HL-60 (cell line): Measurements from ENCODE around the gene ADM2.

Experiments
- POLR2AphosphoS5 ChIP-seq: IDR thresholded peaks from 2 replicates; pipeline ENCODE4 v1.6.1; 2012; ENCODE audit warnings: low read depth
- TF ChIP-seq, protein P1 (sequence below): IDR thresholded peaks from one replicate; pipeline ENCODE4 v1.5.1; 2011; ENCODE audit warnings: low read length, control low read depth, inconsistent platforms; ENCODE audit not compliant: insufficient read depth
- TF ChIP-seq, protein P2 (sequence below): IDR thresholded peaks from 2 replicates; pipeline ENCODE4 v1.6.1; 2012; ENCODE audit warnings: low read depth; ENCODE audit not compliant: insufficient replicate concordance

DNA sequence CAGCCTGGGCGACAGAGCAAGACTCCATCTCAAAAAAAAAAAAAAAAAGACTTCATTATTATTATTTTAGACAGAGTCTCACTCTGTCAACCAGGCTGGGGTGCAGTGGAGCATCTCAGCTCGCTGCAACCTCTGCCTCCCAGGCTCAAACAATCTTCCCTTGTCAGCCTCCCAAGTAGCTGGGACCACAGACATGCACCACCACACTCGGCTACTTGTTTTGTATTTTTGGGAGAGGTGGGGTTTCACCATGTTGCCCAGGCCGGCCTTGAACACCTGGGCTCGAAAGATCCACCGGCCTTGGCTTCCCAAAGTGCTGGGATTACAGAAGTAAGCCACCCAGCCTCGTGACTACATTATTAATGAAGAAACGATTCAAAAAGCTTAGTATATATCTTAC, 53.8 kb downstream of the ADM2 start:
- TF ChIP-seq, protein P1, sequence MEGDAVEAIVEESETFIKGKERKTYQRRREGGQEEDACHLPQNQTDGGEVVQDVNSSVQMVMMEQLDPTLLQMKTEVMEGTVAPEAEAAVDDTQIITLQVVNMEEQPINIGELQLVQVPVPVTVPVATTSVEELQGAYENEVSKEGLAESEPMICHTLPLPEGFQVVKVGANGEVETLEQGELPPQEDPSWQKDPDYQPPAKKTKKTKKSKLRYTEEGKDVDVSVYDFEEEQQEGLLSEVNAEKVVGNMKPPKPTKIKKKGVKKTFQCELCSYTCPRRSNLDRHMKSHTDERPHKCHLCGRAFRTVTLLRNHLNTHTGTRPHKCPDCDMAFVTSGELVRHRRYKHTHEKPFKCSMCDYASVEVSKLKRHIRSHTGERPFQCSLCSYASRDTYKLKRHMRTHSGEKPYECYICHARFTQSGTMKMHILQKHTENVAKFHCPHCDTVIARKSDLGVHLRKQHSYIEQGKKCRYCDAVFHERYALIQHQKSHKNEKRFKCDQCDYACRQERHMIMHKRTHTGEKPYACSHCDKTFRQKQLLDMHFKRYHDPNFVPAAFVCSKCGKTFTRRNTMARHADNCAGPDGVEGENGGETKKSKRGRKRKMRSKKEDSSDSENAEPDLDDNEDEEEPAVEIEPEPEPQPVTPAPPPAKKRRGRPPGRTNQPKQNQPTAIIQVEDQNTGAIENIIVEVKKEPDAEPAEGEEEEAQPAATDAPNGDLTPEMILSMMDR, result no peak
- TF ChIP-seq POLR2AphosphoS5, result no peak
- TF ChIP-seq, protein P2, sequence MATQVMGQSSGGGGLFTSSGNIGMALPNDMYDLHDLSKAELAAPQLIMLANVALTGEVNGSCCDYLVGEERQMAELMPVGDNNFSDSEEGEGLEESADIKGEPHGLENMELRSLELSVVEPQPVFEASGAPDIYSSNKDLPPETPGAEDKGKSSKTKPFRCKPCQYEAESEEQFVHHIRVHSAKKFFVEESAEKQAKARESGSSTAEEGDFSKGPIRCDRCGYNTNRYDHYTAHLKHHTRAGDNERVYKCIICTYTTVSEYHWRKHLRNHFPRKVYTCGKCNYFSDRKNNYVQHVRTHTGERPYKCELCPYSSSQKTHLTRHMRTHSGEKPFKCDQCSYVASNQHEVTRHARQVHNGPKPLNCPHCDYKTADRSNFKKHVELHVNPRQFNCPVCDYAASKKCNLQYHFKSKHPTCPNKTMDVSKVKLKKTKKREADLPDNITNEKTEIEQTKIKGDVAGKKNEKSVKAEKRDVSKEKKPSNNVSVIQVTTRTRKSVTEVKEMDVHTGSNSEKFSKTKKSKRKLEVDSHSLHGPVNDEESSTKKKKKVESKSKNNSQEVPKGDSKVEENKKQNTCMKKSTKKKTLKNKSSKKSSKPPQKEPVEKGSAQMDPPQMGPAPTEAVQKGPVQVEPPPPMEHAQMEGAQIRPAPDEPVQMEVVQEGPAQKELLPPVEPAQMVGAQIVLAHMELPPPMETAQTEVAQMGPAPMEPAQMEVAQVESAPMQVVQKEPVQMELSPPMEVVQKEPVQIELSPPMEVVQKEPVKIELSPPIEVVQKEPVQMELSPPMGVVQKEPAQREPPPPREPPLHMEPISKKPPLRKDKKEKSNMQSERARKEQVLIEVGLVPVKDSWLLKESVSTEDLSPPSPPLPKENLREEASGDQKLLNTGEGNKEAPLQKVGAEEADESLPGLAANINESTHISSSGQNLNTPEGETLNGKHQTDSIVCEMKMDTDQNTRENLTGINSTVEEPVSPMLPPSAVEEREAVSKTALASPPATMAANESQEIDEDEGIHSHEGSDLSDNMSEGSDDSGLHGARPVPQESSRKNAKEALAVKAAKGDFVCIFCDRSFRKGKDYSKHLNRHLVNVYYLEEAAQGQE, result no peak
